Activated CD4-positive, alpha-beta T cell treated with anti-CD3 and anti-CD28 coated beads, Interleukin-10, Interleukin-2, amounts not matched to agents 100 ng/mL and 50 ng/mL, durations not matched to agents 16 hours and 8 hours (primary cell): ENCODE data around the gene DDX49.

ENCODE experiments used
- DNase-seq: peaks from one replicate; pipeline ENCODE4 v3.0.0-alpha.2; 2020

The DDX49 gene, protein sequence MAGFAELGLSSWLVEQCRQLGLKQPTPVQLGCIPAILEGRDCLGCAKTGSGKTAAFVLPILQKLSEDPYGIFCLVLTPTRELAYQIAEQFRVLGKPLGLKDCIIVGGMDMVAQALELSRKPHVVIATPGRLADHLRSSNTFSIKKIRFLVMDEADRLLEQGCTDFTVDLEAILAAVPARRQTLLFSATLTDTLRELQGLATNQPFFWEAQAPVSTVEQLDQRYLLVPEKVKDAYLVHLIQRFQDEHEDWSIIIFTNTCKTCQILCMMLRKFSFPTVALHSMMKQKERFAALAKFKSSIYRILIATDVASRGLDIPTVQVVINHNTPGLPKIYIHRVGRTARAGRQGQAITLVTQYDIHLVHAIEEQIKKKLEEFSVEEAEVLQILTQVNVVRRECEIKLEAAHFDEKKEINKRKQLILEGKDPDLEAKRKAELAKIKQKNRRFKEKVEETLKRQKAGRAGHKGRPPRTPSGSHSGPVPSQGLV

GRCh38 chr19:18919086-18919899 is at the start of gene DDX49, which contains the start of gene COPE:
DDX49 (plus strand) TSS chr19:18919715; CDS start chr19:18919742, 27 bp downstream.
COPE (minus strand) TSS chr19:18919387; CDS start chr19:18919348, 39 bp downstream.
- peak; percentile 99 for DNase-seq

DNA sequence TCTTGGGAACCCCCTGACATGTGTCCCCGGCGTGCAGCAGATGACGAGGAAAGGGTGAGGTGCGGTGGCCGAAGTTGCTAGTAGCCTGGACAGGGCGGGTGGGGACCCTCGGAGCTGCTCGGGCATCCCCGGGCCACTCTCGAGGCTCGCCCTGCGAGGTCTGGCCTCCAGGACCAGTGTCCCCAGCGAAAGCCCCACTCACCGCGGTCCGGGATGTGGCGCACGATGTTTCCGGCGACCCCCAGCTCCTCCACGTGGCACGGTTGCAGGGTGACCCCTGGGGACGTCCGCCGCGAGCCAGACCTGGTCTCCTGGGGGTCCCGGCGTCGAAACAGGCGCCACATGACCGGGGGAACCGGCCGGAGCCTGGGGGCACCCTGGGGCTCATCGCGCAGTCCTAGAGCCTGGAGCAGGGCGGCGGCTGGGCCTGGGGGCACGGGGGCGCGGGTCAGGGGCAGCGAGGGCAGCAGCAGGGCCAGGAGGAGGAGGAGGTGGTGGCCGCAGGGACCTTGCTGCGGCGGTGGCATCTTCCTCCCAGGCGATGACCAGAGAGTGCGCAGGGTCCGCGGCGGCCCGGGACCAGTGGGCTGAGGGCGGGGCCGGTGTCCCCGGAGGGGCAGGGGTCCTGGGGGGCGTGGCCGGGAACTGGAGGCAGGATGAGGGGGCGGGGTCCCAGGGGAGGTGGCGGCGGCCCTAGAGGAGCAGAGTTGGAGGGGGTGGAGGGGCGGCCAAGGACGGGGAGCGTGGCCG is 49.6 kb upstream of the DDX49 start:
- DNase-seq: no peak

DNA sequence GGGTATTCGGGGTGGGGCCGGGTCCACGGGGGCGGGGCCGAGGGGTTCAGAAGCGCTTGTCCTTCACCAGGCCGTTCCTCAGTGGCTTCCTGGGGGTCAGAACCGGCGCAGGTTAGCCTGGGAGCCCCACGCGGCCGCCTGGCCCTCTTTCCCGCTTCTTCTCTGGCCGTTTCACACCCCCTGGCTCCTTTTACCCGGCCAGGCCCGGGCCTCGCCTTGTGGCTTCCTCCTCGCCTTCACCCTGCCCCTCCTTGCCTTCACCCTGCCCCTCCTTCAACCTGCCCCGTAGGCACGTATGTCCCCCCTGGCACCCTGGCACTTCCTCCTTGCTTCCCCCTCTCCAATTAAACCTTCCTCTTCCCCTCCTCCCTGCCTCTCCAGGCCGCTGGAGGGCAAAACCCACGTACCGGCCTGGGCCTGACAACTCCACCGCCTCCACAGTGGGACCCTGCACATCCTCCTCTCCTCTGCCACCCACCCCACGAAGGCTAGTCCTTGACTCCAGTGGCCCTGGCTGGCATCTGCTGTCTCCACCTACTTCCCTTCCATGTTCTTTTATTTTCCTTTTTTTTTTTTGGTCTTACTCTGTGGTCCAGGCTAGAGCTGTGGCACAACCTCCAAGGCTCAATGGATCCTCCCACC is 48.9 kb upstream of the DDX49 start:
- DNase-seq: no peak

- DNase-seq: no peak
Measured at GRCh38 chr19:18871543-18871942, 48.0 kb upstream of the DDX49 start.

DNA sequence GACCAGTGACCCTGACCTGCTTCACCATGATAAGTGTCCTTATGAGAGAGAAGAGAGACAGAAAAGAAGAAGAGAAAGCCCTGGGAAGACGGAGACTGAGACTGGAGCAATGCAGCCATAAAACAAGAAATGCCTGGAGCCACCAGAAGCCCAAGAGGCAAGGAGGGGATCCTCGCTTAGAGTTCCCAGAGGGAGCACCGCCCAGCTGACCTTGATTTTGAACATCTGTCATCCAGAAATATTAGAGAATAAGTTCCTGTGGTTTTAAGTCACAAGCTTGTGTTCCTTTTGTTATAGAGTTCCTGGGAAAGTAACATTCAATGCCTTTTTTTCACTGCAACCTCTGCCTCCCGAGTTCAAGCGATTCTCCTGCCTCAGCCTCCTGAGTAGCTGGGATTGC is 43.8 kb upstream of the DDX49 start:
- DNase-seq: no peak

DNA sequence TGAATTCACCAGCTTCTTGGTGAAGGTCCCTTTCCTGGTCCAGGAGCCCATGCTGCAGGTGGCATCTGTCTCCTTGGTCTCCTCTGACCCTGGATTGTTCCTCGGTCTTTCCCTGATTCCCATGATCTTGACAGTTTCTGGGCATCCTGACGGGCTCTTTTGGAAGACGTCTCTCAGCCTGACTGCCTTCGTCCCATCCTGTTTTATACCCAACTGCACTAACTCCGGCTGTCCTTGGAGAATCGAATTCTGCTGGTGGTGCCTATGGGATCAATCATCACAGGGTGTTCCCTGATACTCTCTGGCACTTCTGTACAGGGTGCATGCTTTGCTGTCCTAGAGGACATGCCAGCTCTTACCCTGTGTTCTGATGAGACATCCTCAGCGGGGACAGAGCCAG is 42.6 kb upstream of the DDX49 start:
- DNase-seq: no peak

DNA sequence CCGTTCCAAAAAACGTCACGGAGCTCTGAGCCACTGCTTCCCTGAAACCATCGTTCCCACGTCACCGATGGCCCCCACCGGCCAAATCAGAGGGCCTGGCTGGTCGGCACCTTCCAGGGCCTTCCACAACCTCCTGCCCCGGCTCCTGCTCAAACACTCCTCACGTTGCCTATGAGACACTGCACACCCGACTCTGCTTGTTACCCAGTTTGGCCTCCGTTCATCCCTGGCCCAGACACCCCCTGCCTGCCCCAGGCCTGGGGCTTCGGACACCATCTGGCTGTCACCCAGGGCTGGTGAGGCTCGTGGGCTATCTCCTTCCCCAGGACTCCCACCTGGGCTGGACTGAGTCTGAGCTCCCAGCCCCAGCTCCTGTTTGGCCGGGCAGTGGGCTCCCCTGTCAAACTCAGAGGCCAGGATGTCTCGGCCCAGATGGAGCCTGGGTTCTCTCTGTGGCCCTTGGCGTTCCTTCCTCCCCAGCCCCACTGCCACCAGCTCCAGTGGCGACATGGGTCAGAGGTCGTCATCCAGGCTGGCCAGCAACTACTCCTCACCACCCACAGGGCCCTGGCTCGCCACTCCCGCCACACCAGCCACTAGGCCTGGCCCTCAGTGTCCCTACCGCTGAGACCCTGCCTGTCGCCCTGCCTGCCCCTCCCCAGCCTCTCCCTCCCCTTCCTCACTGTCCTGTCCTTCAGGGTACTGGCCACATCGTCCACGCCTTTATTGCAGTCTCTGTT is 41.3 kb upstream of the DDX49 start:
- no peak for DNase-seq

GRCh38 chr19:18878858-18879578 is 40.5 kb upstream of the DDX49 start:
- no peak for DNase-seq

DNA sequence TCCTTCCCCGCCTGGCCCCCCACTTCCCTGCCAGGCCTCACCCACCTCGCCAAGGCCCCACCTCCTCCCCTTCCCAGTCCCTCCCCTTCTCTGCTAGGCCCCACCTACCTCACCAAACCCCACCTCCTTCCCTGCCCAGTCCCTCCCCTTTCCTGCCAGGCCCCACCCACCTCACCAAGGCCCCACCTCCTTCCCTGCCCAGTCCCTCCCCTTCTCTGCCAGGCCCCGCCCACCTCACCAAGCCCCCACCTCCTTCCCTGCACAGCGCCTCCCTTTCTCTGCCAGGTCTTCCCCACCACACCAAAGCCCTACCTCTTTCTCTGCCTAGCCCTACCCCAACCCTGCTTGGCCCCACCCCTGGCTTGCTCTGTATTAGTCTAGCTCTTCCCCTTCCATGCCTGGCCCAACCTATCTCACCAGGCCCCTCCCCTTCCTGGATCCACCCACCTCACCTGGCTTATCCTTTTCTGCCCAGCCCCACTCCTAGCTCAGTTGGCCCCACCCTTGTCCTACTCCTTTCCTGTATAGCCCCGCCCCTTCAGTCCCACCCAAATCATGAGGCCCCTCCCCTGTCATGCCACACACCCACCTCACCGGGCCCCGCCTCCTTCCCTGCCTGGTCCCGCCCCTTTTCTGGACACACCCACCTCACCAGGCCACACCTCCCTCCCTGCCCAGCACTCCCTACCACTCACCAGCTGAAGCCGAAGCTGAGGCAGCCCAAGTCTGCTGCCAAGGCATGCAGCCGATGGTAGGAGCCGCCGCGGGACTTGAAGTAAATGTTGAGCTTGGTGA is 39.7 kb upstream of the DDX49 start:
- peak; percentile 34 for DNase-seq

GRCh38 chr19:18881491-18881890 is 38.0 kb upstream of the DDX49 start:
- no peak for DNase-seq

- no peak for DNase-seq
Measured at GRCh38 chr19:18883526-18884304, 35.8 kb upstream of the DDX49 start.

DNA sequence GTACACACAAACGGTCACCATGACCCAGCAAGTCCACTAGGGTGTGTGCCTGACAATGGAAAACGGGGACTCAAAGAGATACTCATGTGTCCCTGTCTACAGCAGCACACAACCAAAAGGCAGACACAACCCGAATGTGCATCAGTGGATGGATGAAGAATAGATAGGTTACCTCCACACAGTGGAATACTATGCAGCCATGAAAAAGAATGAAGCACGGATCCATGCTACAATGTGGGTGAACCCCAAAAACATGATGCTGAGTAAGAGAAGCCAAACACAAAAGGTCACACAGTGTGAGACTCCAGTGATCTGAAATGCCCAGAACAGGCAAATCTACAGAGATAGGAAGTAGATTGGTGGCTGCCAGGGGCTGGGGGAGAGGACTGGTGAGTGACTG is 32.5 kb upstream of the DDX49 start:
- no peak for DNase-seq

DNA sequence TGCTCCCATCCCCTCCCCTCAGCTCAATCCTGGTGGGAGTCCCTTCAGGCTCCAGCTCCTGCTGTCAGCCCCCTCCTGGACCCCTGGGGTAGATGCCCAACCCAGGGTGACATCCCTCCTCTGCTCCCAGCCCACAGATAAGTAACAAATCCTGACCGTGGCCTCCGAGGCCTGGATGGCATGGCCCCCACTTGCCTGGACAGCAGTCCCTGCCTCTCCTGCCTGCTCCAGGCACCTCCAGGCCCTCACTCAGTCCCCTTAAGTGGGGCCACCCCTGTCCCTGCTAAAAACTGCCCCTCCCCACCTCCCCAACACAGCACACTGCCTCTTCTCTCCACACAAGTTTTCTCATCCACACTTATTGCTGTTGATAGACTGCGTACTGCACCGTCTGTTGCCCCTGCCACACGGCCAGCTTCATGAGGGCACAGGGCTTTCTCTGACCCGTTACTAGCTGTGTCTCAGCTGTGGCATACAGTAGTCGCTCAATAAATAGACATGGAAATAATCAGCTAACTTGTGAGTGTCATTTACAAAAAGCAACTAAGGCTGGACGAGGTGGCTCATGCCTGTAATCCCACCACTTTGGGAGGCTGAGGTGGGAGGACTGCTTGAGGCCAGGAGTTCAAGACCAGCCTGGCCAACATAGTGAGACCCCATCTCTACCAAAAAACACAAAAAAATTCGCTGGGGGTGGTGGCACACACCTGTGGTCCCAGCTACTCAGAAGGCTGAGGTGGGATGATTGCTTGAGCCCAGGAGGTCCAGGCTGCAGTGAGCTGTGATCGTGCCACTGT is 29.4 kb upstream of the DDX49 start:
- no peak for DNase-seq

- no peak for DNase-seq
Measured at GRCh38 chr19:18893587-18894253, 25.8 kb upstream of the DDX49 start.

DNA sequence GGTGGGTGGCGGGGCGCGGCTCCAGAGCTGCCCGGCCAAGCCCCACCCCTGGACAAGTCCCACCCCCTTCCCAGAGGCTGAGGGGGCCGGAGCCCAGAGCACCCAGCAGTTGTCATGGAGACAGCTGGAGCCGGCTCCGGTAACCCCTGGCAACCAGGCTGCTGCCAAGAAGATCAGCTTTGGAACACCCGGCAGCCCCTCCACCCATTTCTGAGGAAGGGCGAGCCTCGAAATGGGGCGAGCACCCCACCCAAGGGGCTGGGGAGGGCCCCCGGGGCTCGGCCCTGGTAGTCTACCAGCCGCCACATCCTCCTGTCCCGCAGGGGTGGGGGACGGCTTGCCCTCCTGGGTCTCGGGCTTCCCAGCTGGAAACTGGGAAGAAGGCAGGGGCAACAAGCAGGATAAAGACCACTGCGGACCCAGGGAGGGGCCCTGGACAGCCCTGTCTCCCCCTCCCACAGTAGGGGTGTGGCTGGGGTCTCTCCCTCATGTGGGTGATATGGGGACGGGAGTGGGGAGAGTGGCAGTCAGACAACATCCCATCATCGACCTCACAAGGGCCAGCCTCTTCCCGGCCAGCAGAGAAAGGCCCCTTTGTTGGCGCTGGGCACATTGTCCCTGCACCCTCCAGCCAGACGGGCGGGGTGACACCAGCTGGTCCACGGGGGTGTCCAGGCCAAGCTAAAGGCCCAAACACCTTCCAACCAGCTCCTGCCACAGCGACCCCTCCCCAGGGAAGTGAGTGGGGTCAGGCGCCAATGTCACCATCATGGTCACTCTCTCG is 25.1 kb upstream of the DDX49 start:
- no peak for DNase-seq

DNA sequence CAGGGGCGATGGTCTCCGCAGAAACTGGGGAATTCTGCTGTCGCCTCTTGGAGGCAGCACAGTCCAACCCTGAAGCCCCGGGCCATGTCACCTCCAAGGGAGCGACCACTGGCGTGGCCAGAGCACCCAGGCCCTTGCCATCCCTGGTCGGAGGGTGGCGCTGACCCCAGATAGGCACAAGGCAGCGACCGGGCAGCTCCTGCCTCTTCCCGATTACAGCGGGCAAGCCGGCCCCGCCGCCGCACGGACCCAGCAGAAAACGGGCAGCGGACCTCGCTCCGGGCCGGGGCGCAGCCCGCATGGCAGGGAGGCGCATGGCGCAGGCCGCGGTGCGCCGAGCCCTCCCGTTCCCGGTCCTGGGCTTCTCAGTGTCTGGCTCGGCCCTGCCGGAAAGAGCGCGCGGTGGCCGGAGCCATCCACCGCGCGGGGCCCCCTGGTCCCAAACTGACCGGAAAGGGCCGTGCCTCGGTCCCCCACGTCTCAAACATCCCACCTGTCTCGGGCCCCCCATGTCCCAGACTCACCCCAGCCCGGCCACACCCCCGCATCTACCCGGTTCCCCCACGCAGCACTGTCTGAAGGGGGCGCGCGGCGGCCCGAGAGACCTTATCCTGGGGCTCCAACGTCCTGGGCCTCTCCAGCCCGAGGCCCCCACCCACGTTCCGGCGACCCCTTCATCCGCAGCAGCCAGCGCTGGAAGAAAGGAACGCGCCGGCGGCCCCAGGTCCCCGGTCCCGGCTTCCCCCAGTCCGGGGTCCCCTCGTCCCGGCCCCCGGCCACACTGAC is 24.3 kb upstream of the DDX49 start:
- DNase-seq: no peak
